Measurements from ENCODE around the gene LMTK3. TPM values are rescaled to one million over a fixed set of nuclear protein-coding genes. Genes with fewer than 3 reads are reported as not detected.

Gene LMTK3
- total and polyA plus RNA-seq, 9 of the 15 experiments (the other 6 are each of a cell fraction or from before 2014, with no cell fraction given), result 0.35 to 12.3 (median 2.0) TPM; not detected in 2

GRCh38 chr19:48506138-48506733 lies 5.4 kb downstream of the LMTK3 start (continued):
- TF ChIP-seq ZBTB49 (CRISPR knock-in tag; IDR thresholded peaks at IDR 0.05; ENCODE audit: borderline replicate concordance), result 0 out of 2 replicates have a peak, but pooled peaks have one; percentile 41
- no peak for TF ChIP-seq ZNF133 (CRISPR knock-in tag; IDR thresholded peaks at IDR 0.05)
- TF ChIP-seq CHD7 (IDR thresholded peaks at IDR 0.05; ENCODE audit: low read depth, low read length), result no peak
- no peak for TF ChIP-seq PTRF (tag; IDR thresholded peaks at IDR 0.05)
- peak; percentile 78 for TF ChIP-seq SMC3 (conservative IDR thresholded peaks at IDR 0.05; ENCODE audit: insufficient read depth, low read depth, low read length)
- 0 out of 2 replicates have a peak, but pooled peaks have one; percentile 52 for TF ChIP-seq NBN (IDR thresholded peaks at IDR 0.05; ENCODE audit: low read depth)
- TF ChIP-seq ZSCAN29 (IDR thresholded peaks at IDR 0.05), result no peak
- TF ChIP-seq ZNF584 (CRISPR knock-in tag; IDR thresholded peaks at IDR 0.05; ENCODE audit: low read depth), result no peak
- TF ChIP-seq SNRNP70 (optimal IDR thresholded peaks at IDR 0.05; ENCODE audit: low read depth, low read length), result no peak
- no peak for TF ChIP-seq POLR2G (IDR thresholded peaks at IDR 0.05; ENCODE audit: low read depth, low read length)
- TF ChIP-seq ILF3 (IDR thresholded peaks at IDR 0.05; ENCODE audit: borderline replicate concordance), result no peak
- no peak for TF ChIP-seq MXD1 (CRISPR knock-in tag; IDR thresholded peaks at IDR 0.05; ENCODE audit: borderline replicate concordance, poor library complexity, severe bottlenecking)
- TF ChIP-seq HLTF (IDR thresholded peaks at IDR 0.05), result no peak
